NCI-H2227 treated with DMSO at 0.1 percent for 48 hours (cell line): ENCODE measurements around the gene KDM2A.

Experiments
- DNase-seq: peaks from one replicate; lab custom pipeline; 2025; lab: John Stamatoyannopoulos, UW

KDM2A gene

DNA sequence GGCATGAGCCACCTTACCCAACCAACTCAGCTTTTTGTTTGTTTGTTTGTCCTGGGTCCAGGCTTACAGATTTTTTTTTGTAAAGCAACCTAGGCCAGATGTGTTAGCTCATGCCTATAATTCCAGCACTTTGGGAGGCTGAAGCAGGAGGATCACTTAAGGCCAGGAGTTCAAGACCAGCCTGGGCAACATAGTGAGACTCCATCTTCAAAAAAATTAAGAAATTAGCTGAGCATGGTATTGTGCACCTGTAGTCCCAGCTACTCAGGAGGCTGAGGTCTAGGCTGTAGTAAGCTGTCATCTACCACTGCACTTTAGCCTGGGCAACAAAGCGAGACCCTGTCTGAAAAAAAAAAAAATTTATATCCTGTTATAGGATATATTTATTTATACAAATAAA is 118.5 kb downstream of the KDM2A start:
- no peak for DNase-seq

DNA sequence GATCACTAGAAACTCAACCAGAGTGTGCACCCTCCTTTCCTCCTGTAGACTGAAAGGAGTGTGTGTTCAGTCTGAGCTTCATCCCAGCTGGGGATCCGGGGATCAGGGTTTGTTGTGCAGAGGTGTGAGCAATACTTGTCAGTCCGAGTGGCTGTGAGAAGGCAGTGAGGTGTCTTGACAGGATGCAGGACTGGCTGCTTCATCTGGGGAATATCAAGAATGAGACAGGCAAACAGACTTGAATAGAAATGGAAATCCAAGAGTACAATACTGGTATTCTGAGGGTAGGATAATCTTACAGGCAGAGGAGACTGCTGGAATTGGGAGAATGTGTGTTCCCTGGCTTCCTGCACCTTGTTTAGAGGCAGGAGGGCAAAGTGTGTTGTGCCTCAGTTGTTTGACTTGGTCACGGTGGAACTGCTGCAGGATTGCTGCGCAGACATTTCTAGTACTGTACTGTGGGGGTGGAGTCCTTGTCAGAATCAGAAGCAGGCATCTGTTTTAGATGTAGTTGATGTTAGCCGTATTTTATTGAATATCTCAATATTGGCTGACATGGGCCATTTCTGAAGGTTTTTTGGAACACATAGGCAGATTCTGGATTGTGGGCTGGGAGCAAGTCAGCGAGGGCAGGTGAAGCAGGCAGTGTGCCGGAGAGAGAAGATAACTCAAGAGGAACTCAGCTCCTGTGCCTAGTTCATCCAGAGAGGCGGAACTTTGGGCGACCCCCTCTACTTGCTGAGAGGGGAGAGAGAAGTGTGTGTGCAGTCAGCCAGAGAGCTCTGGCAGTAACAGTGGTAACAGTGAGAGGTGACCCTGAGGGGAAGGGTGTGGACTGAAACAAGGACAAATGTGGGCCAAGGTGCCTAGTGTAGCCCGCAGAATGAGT is 120.1 kb downstream of the KDM2A start:
- no peak for DNase-seq

GRCh38 chr11:67239783-67240575 is 120.9 kb downstream of the KDM2A start:
- peak; percentile 99 for DNase-seq

- DNase-seq: peak; percentile 40
Observed at GRCh38 chr11:67240576-67241389, 121.7 kb downstream of the KDM2A start.

DNA sequence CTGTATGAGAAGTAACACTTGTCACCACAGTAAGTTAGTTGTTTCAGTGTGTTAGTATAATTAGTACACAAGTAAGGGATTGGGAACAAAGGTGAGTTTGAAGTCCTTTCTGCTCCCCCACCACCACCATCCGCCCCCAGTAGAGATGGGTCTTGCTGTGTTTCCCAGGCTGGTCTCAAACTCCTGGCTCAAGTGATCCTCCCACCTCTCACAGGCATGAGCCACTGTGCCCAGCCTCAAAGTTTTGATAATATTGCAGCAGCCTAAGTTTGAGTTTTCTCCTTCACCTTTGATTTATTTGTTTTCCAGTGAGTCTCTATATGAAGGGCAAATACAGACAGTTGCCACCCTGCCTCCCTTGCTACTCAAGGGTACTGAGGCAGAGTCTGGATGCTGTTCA is 123.5 kb downstream of the KDM2A start:
- no peak for DNase-seq

GRCh38 chr11:67243051-67243450 is 124.0 kb downstream of the KDM2A start:
- DNase-seq: peak; percentile 18

DNA sequence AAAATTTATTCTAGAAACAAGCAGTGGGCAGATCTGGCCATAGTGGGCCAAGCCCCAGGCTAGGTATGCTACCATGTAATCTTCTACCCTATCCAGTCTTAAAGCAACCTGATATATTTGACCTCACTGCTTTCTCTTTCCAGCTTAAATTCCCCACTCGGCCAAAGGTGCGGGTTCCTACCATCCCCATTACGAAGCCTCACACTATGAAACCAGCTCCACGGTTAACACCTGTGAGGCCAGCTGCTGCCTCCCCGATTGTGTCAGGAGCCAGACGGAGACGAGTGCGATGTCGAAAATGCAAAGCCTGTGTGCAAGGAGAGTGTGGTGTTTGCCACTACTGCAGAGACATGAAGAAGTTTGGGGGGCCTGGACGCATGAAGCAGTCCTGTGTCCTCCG is 126.0 kb downstream of the KDM2A start:
- DNase-seq: no peak

DNA sequence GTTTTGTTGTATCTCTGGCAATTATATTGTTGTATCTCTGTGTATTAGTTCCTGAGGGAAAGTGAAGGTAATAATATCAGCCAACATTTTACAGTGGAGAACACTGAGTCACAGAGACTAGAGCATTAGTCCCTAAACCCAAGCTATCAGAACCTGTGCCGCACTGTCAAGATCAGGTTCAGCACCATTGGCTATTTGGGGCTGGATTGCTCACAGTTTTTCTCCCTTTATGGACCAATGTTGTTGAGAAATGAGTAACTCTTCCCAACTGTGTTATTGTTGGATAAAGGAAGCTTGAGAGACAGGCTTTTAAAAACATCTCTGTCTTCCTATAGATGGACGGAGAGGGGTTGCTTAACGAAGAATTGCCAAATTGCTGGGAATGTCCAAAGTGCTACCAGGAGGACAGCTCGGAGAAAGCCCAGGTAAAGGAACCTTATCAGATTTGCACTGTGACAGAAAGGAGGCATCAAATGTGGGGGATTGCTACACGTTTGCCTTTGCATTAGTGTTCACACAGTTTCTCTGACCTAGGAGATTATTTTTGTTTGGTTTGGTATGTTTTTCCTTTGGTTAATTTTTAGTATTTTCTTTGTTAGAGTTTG is 129.0 kb downstream of the KDM2A start:
- DNase-seq: no peak

DNA sequence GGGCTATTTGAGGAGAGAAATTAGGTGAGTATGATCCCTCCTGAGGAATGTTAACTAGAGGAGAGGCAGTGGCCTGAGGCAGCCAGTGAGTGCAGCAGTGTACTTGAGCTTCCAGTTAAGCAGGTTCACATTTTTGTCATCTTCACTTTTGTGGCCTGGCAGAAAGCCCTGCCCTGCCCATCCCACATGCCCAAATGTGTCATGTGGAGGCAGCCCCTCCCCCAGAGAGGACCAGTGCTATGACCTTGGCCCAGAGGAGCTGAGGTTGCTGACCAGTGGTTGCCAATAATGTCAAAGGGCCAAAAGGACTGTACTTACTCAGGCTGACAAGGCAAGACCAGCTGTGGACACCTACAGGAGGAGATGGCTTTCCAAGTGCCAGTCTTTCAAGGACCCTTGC is 129.6 kb downstream of the KDM2A start:
- DNase-seq: no peak

DNA sequence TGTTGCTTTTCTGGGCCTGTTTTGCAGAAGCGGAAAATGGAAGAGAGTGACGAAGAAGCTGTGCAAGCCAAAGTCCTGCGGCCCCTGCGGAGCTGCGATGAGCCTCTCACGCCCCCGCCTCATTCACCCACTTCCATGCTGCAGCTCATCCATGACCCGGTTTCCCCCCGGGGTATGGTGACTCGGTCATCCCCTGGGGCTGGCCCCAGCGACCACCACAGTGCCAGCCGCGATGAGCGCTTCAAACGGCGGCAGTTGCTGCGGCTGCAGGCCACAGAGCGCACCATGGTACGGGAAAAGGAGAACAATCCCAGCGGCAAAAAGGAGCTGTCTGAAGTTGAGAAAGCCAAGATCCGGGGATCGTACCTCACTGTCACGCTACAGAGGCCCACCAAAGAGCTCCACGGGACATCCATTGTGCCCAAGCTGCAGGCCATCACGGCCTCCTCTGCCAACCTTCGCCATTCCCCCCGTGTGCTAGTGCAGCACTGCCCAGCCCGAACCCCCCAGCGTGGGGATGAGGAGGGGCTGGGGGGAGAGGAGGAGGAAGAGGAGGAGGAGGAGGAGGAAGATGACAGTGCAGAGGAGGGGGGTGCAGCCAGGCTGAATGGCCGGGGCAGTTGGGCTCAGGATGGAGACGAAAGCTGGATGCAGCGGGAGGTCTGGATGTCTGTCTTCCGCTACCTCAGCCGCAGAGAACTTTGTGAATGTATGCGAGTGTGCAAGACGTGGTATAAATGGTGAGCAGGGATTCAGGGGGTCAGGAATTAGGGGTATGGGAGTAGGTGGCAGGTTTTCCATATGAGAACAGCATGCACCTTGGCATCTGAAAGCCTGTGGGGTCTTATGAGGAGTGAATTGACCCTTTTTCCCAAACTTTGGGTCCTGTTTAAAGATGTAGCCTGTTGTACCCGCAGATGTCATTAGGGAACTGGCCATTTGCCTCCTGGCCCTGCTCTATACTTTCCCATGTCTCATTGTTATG is 131.3 kb downstream of the KDM2A start:
- no peak for DNase-seq

GRCh38 chr11:67251841-67252240 is 132.8 kb downstream of the KDM2A start:
- no peak for DNase-seq

DNA sequence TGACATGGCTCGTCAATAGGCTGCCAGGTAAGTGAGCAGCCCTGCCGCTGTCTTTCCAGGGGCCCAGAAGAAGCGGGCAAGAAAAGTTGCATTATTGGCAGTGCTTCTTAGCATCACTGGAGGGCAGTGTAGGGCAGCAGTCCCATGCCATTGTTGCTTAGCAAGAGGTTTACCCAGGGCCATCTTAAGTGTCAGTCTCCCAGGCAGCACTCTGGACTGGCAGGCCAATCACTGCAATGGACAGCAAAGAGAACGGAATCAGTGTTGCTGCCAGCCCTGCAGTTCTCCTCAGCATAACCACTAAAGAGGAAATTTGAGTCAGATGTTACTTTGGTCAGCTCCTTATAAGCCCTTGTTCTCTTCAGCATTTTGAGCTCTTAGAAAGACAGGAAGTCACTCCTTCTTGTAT is 133.8 kb downstream of the KDM2A start:
- peak; percentile 31 for DNase-seq

DNA sequence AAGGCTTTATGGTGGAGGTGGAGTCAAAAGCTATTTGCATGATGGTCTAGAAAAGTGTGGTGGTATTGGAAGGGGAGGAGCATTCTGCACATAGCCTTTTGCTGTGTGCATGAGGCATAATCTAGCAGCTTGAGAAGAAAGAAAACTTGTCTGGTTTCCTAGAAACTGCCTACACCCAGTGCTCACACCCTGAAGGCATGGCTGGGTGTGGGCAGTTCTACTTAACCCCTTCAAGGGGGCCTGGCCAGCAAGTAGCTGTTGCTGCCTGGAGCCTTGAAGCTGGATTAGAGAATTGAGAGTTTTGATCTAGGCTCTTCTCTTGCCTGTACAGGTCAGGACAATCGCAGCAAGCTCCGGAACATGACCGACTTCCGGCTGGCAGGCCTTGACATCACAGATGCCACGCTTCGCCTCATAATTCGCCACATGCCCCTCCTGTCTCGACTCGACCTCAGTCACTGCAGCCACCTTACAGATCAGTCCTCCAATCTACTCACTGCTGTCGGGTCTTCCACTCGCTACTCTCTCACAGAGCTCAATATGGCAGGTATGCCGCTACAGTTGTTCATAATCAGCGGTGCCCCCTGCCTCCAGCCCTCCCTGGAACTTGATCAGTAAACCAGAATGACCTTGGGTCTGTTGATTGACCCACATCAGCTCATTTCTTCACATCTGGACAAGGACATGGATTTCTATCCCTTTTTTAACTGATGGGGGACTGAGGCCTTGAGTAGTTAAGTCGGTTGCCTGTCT is 135.0 kb downstream of the KDM2A start:
- no peak for DNase-seq

DNA sequence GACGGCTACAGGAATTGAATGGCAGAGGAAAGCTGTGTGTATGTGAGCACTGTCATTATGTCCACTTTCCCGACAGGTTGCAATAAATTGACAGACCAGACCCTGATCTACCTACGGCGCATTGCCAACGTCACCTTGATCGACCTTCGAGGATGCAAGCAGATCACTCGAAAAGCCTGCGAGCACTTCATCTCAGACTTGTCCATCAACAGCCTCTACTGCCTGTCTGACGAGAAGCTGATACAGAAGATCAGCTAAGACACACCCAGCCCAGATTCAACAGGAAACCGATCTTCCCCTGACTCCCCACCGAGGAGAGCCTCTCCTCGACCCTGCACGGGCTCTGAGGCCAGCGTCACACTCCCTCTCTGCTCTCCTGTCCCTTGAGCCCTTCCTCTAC is 135.7 kb downstream of the KDM2A start:
- no peak for DNase-seq

DNA sequence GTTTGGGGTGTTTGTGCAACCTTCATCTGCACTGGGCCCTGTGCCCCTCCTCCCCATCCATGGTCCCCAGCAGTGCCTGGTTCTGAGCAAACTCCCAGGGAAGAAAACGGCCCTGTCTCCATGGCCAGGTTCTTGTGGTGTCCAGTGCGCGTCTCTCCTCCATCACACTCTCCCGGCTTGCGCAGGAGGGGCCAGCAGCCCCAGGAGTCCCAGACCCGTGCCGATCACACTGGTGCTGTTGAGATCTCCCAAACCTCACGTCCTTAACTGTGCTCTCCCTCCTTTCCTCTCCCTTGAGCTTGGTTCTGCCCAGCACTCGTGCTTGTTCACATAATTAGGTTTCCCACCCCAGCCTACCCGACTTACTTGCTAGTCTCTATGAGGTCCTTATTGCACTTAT is 136.3 kb downstream of the KDM2A start:
- DNase-seq: no peak

GRCh38 chr11:67255864-67256263 is 136.8 kb downstream of the KDM2A start:
- no peak for DNase-seq

- no peak for DNase-seq
Observed at GRCh38 chr11:67256477-67257135, 137.5 kb downstream of the KDM2A start.

DNA sequence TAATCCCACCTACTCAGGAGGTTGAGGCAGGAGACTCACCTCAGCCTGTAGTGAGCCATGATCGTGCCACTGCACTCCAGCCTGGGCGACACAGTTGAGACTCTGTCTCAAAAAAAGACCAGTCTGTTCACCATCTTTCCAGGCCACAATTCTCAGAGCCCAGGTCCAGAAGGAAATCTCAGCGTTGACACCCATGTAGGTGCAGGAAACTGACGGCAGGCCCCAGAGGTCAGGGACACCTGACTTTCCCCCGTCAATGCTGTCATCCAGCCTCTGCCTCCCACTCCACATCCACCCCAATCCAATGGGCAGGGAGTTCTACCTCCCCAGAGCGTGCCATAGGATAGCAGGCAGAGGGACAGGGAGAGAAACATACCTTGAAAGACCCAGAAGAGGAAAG is 141.3 kb downstream of the KDM2A start:
- DNase-seq: no peak

DNA sequence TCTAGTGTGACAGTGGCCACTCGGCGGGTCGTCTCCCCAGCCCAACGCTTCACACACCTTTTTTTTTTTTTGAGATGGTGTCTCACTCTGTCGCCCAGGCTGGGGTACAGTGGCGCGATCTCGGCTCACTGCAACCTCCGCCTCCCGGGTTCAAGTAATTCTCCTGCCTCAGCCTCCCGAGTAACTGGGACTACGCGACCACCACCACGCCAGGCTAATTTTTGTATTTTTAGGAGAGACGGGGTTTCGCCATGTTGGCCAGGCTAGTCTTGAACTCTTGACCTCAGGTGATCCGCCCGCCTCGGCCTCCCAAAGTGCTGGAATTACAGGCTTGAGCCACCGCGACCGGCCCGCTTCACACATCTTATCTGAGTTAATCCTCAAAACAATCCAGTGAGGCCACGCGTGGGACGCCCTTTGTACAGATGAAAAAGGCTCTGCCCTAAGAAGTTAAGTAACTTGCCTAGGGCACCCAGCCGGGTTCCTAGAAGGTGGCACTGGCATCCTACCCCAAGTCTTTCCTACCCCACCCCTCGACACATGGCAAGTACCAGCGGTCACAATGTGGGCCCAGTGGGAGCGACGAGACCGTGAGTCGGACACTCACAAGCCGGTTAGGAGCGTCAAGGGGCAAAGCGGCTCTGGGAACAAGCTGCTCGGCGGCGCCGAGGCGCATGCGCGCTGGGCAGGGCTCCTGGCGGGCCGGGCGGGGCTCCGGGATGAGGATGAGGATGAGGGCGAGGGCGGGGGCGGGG is 142.0 kb downstream of the KDM2A start:
- DNase-seq: peak; percentile 31
